Measurements from ENCODE around the gene TPCN1.

- TF ChIP-seq CTCF (conservative IDR thresholded peaks at IDR 0.05; ENCODE audit: low read depth in 2 of 2), result no peak
- TF ChIP-seq STAT1 (IDR thresholded peaks at IDR 0.05; ENCODE audit: unreplicated experiment), result no peak
- no peak for TF ChIP-seq POLR2AphosphoS5 (IDR thresholded peaks at IDR 0.05; ENCODE audit: low read depth)
- no peak for TF ChIP-seq EZH2phosphoT487 (IDR thresholded peaks at IDR 0.05; ENCODE audit: unreplicated experiment)
- no peak for TF ChIP-seq EZH2 (IDR thresholded peaks at IDR 0.05; ENCODE audit: low read depth, unreplicated experiment)
- TF ChIP-seq NANOG (IDR thresholded peaks at IDR 0.05; ENCODE audit: borderline replicate concordance), result no peak
Measured at GRCh38 chr12:113292547-113292946, 71.3 kb downstream of the TPCN1 start.
